Ishikawa (cell line): ENCODE measurements around the gene ELMO3.

ENCODE experiments used
- CEBPB ChIP-seq: IDR thresholded peaks from 2 replicates; pipeline ENCODE4 v1.6.1; 2012
- CREB1 ChIP-seq: IDR thresholded peaks from 2 replicates; pipeline ENCODE4 v1.6.1; 2012; ENCODE audit warnings: low read depth
- EGR1 ChIP-seq: IDR thresholded peaks from 2 replicates; pipeline ENCODE4 v1.6.1; 2012
- EP300 ChIP-seq: IDR thresholded peaks from 2 replicates; pipeline ENCODE4 v1.6.1; 2012; ENCODE audit warnings: borderline replicate concordance
- FOXM1 ChIP-seq: IDR thresholded peaks from 2 replicates; pipeline ENCODE4 v1.6.1; 2012; ENCODE audit warnings: low read depth, borderline replicate concordance
- MAX ChIP-seq: IDR thresholded peaks from 2 replicates; pipeline ENCODE4 v1.6.1; 2012
- NFIC ChIP-seq: IDR thresholded peaks from 2 replicates; pipeline ENCODE4 v1.6.1; 2012
- RAD21 ChIP-seq: IDR thresholded peaks from 2 replicates; pipeline ENCODE4 v1.6.1; 2012; ENCODE audit warnings: low read depth
- REST ChIP-seq: IDR thresholded peaks from 2 replicates; pipeline ENCODE4 v1.6.1; 2012; ENCODE audit warnings: low read depth, mild to moderate bottlenecking
- TAF1 ChIP-seq: IDR thresholded peaks from 2 replicates; pipeline ENCODE4 v1.6.1; 2012; ENCODE audit warnings: low read depth, mild to moderate bottlenecking
- TEAD4 ChIP-seq: IDR thresholded peaks from 2 replicates; pipeline ENCODE4 v1.6.1; 2012
- YY1 ChIP-seq: IDR thresholded peaks from 2 replicates; pipeline ENCODE4 v1.6.1; 2012; ENCODE audit warnings: low read depth
- ZBTB7A ChIP-seq: IDR thresholded peaks from 2 replicates; pipeline ENCODE4 v1.6.1; 2012; ENCODE audit warnings: low read depth
- TF ChIP-seq, protein P1 (sequence below): IDR thresholded peaks from 2 replicates; pipeline ENCODE4 v1.6.1; 2012

- TF ChIP-seq EP300 (no peak), ZBTB7A (no peak), MAX (no peak), NFIC (no peak), RAD21 (no peak), YY1 (no peak), CREB1 (no peak), REST (no peak), EGR1 (no peak), CEBPB (no peak), TAF1 (no peak), FOXM1 (no peak), TEAD4 (no peak)
- TF ChIP-seq, protein P1, sequence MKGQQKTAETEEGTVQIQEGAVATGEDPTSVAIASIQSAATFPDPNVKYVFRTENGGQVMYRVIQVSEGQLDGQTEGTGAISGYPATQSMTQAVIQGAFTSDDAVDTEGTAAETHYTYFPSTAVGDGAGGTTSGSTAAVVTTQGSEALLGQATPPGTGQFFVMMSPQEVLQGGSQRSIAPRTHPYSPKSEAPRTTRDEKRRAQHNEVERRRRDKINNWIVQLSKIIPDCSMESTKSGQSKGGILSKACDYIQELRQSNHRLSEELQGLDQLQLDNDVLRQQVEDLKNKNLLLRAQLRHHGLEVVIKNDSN: no peak
Measured at GRCh38 chr16:67149276-67150046, 49.5 kb upstream of the ELMO3 start.
